ENCODE data around the gene MPG. TPM values are rescaled to one million over a fixed set of nuclear protein-coding genes. Genes with fewer than 3 reads are reported as not detected.

MPG gene
- polyA plus RNA-seq, 3 donors: 32.5 to 86.9 (median 70.6) TPM

DNA sequence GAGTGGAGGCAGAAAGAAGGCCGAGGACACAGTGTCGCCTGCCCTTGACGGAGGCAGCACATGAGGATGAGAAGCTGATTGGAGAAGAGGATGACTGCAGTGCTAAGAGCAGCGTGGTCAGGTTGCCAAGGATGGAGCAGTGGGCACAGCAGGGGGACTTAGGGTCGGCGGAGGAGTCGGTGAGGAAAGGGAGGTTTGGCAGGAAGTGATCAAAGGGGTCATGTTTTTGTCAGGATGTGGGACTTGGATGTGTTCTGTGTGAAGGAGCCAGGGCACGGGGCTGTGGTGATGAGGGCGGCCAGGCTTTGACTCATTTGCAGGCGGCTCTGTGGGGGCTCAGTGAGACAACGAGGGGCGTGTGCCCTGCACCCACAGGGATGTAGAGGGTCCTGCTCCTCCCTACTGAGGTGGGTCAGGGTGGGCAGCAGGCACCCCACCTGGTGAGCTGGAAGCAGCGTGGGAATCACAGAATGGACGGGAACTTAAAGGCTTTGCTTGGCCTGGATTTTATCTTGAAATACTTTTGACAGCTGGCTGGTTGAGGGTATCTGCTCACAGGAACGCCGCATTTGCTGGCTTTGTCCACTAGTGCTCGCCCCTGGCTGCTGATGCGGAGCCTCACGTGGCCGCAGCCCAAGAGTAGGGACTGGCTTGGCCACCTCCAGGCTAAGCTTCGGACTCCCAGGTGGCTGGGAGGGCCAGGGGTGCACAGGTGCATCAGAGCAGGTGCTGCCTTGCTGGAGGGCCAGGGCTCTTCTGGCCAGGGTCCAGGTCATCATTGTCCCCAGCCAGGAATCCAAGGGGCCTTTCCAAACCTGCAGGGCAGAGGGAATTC, 6.0 kb downstream of the MPG start:
- no peak overlapping the region for H3K4me2 ChIP-seq (replicated peaks; ENCODE audit: extremely low read depth, low read length, poor library complexity, severe bottlenecking)
- H3K27me3 ChIP-seq (ENCODE audit: control insufficient read depth in 2 of 2, insufficient read depth in 2 of 2, low read length in 2 of 2): no peaks in the 10 kb centered on the region
- TF ChIP-seq, protein P1, sequence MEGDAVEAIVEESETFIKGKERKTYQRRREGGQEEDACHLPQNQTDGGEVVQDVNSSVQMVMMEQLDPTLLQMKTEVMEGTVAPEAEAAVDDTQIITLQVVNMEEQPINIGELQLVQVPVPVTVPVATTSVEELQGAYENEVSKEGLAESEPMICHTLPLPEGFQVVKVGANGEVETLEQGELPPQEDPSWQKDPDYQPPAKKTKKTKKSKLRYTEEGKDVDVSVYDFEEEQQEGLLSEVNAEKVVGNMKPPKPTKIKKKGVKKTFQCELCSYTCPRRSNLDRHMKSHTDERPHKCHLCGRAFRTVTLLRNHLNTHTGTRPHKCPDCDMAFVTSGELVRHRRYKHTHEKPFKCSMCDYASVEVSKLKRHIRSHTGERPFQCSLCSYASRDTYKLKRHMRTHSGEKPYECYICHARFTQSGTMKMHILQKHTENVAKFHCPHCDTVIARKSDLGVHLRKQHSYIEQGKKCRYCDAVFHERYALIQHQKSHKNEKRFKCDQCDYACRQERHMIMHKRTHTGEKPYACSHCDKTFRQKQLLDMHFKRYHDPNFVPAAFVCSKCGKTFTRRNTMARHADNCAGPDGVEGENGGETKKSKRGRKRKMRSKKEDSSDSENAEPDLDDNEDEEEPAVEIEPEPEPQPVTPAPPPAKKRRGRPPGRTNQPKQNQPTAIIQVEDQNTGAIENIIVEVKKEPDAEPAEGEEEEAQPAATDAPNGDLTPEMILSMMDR (IDR thresholded peaks at IDR 0.05): no peak
- Mint-ChIP-seq H3K27ac (peak overlapping the region in 2 of 7 donors; percentile 1 to 61), H3K9me3 (no peaks in the 10 kb centered on the region), H3K36me3 (peaks cover 49 to 84% of the 10 kb centered on the region in 2 donors), H3K4me1 (peaks cover 37% of the 10 kb centered on the region), H3K27me3 (ENCODE audit: low read depth in 3 of 3) (peaks cover 0 to 4% (median 4%) of the 10 kb centered on the region in 3 donors), H3K4me3 (no peak overlapping the region)
- WGBS (ENCODE audit: insufficient coverage): 53% methylated on average over 21 of the region's 21 CpGs
- peaks cover 13 to 25% of the 10 kb centered on the region in 2 donors for H3K4me1 ChIP-seq (ENCODE audit: control insufficient read depth in 1 of 2, insufficient read depth in 2 of 2, low read length in 2 of 2)
- no peaks in the 10 kb centered on the region for H3K9me3 ChIP-seq (replicated peaks in 1 of 2; ENCODE audit: control insufficient read depth in 1 of 2, insufficient read depth in 1 of 2, low read length in 2 of 2)
- no peak overlapping the region for H3K4me3 ChIP-seq (replicated peaks in 1 of 3; ENCODE audit: low read depth in 2 of 3, low read length in 3 of 3)
- no peak for DNase-seq
- no peak overlapping the region for H2AFZ ChIP-seq (ENCODE audit: insufficient read depth, low read depth, low read length, poor library complexity, severe bottlenecking)
- no peak overlapping the region for H3K9ac ChIP-seq (ENCODE audit: insufficient read depth, low read length, poor library complexity, severe bottlenecking)
- peaks cover 29% of the 10 kb centered on the region for H4K20me1 ChIP-seq (ENCODE audit: insufficient read depth, low read length)
- peaks cover under 1% of the 10 kb centered on the region for H3K79me2 ChIP-seq (ENCODE audit: insufficient read depth, low read length)
- peaks cover 52 to 67% of the 10 kb centered on the region in 2 donors for H3K36me3 ChIP-seq (replicated peaks in 1 of 2; ENCODE audit: control insufficient read depth in 1 of 2, insufficient read depth in 2 of 2, low read length in 2 of 2)
- intact Hi-C loops (cut with micrococcal nuclease): no loop called here
- no peak overlapping the region for H3K27ac ChIP-seq (ENCODE audit: low read depth in 1 of 2, low read length in 2 of 2)

DNA sequence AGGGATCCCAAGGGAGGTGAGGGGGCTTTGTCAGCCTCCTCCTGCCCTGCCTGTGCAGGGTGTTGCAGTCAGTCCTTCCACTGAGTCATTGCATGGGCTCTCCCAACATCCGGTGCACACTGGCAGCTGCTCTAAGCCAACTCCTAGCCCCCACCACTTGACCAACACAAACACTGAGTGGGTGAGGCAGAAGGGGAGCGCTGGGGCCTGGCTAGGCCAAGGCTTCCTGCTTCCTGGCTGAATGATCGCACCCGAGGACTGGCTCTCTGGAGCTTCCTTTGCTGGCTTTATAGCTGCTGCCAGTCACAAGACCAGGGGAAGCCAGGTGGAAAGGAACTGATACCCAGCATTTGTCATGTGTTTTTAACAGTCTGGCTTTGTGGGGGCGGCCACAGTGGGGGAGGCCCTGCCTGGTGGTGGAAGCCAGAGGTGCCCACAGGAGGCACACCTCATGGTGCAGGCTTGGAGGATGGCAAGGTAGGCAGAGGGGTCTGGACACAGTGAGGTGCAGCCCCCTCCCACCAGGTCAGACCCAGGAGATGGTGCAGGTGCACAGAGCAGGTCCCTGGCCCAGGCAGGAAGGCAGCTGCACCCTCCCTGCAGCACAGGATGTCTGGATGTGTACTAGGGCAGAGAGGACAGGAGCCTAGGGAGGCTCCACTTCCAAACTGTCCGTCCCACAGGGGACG, 6.8 kb downstream of the MPG start:
- no peaks in the 10 kb centered on the region for H3K79me2 ChIP-seq (ENCODE audit: insufficient read depth, low read length)
- TF ChIP-seq, protein P1 (IDR thresholded peaks at IDR 0.05): no peak
- peak; percentile 12 to 49 (median 15) for DNase-seq
- Mint-ChIP-seq H3K36me3 (peaks cover 48 to 86% of the 10 kb centered on the region in 2 donors), H3K27me3 (ENCODE audit: low read depth in 3 of 3) (peaks cover 0 to 4% (median 2%) of the 10 kb centered on the region in 3 donors), H3K4me1 (peaks cover 28% of the 10 kb centered on the region), H3K27ac (peak overlapping the region in 4 of 7 donors; percentile 6 to 71 (median 34)), H3K9me3 (no peaks in the 10 kb centered on the region), H3K4me3 (peak overlapping the region in 1 of 2 donors; percentile 35)
- peaks cover 29% of the 10 kb centered on the region for H4K20me1 ChIP-seq (ENCODE audit: insufficient read depth, low read length)
- no peak overlapping the region for H3K4me2 ChIP-seq (replicated peaks; ENCODE audit: extremely low read depth, low read length, poor library complexity, severe bottlenecking)
- H3K4me3 ChIP-seq (replicated peaks in 1 of 3; ENCODE audit: low read depth in 2 of 3, low read length in 3 of 3): no peak overlapping the region
- peak overlapping the region; percentile 4 for H3K9ac ChIP-seq (ENCODE audit: insufficient read depth, low read length, poor library complexity, severe bottlenecking)
- H3K36me3 ChIP-seq (replicated peaks in 1 of 2; ENCODE audit: control insufficient read depth in 1 of 2, insufficient read depth in 2 of 2, low read length in 2 of 2): peaks cover 55 to 70% of the 10 kb centered on the region in 2 donors
- no peaks in the 10 kb centered on the region for H3K9me3 ChIP-seq (replicated peaks in 1 of 2; ENCODE audit: control insufficient read depth in 1 of 2, insufficient read depth in 1 of 2, low read length in 2 of 2)
- H3K27me3 ChIP-seq (ENCODE audit: control insufficient read depth in 2 of 2, insufficient read depth in 2 of 2, low read length in 2 of 2): no peaks in the 10 kb centered on the region
- no peak overlapping the region for H2AFZ ChIP-seq (ENCODE audit: insufficient read depth, low read depth, low read length, poor library complexity, severe bottlenecking)
- WGBS (ENCODE audit: insufficient coverage): 5% methylated on average over 6 of the region's 7 CpGs
- peaks cover 11 to 19% of the 10 kb centered on the region in 2 donors for H3K4me1 ChIP-seq (ENCODE audit: control insufficient read depth in 1 of 2, insufficient read depth in 2 of 2, low read length in 2 of 2)
- H3K27ac ChIP-seq (ENCODE audit: low read depth in 1 of 2, low read length in 2 of 2): no peak overlapping the region
- intact Hi-C loops (cut with micrococcal nuclease): no loop called here
